K562 (cell line): Measurements from ENCODE around the gene KNSTRN.

ENCODE experiments used
- CEBPB ChIP-seq: fragments of 450-650 bp; IDR thresholded peaks from 2 replicates; pipeline ENCODE4 v1.6.1; 2016; ENCODE audit warnings: missing genetic modification characterization, missing compliant biosample characterization
- HDAC6 ChIP-seq: IDR thresholded peaks from 2 replicates; pipeline ENCODE4 v1.6.1; 2012; ENCODE audit warnings: low read depth, mild to moderate bottlenecking, control low read depth, inconsistent platforms, low read length, moderate library complexity
- MYC ChIP-seq, 2 experiments: fragments of 250-450 bp in 1 of 2; sonication (Bioruptor Pico) in 1 of 2; IDR thresholded peaks; 2 replicates each; pipeline versions ENCODE4 v1.5.1 to v1.6.1; 2012 to 2021; ENCODE audit warnings: low read depth in 2 of 2, borderline replicate concordance in 1 of 2, improper control_type of control experiment in 1 of 2, low read length in 1 of 2, mild to moderate bottlenecking in 1 of 2, moderate library complexity in 1 of 2
- POLR2A ChIP-seq: fragments of 450-650 bp; conservative IDR thresholded peaks from 2 replicates; pipeline ENCODE4 v1.6.1; 2016
- XRCC5 ChIP-seq: fragments of 200-400 bp; formaldehyde crosslinking; IDR thresholded peaks from 2 replicates; pipeline ENCODE4 v1.6.1; 2017; ENCODE audit warnings: low read depth, mild to moderate bottlenecking, low read length
- YY1 ChIP-seq, 3 experiments: IDR thresholded peaks; 2 replicates each; pipeline ENCODE4 v1.6.1; 2011; ENCODE audit warnings: low read length in 2 of 3, mild to moderate bottlenecking in 2 of 3, moderate library complexity in 2 of 3, borderline replicate concordance in 1 of 3, control low read depth in 1 of 3, low read depth in 1 of 3; ENCODE audit not compliant: insufficient read depth in 3 of 3, insufficient replicate concordance in 2 of 3, control insufficient read depth in 1 of 3, insufficient read length in 1 of 3; ENCODE audit errors: extremely low read depth in 1 of 3
- ZNF274 ChIP-seq: IDR thresholded peaks from 2 replicates; pipeline ENCODE4 v1.6.1; 2011; ENCODE audit warnings: low read depth, mild to moderate bottlenecking, low read length, moderate library complexity, borderline replicate concordance
- TF ChIP-seq, protein P1 (sequence below): fragments of 200-600 bp; sonication (generic); IDR thresholded peaks from one replicate; pipeline ENCODE4 v1.6.1; 2012; ENCODE audit warnings: mild to moderate bottlenecking, low read depth, low read length, inconsistent platforms

DNA sequence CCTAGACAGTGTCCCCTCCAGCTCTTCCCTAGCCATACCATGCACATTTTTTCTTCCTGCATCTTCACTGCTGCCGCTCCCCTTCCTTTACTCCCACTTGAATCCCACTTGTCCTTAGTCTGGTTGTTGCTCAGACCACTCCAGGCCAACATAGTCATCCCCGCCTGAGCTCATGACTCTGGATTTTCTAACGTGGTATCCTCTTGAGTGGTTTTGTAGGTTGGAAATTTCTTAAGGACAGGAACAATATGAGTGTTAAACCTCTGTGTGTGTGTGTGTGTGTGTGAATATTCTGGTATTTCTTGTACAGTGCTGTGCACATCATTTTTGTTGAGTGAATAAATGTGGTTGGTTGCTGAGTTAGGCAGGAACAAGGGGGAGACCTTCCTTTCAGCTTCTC, 61.3 kb downstream of the KNSTRN start:
- TF ChIP-seq XRCC5 (no peak), YY1 (IDR thresholded peaks at IDR 0.05; ENCODE audit: borderline replicate concordance in 1 of 3, control insufficient read depth in 1 of 3, extremely low read depth in 1 of 3, insufficient read depth in 3 of 3, insufficient read length in 1 of 3, insufficient replicate concordance in 2 of 3, low read depth in 1 of 3, low read length in 2 of 3) (no peak), ZNF274 (no peak), POLR2A (no peak), CEBPB (tag) (no peak), MYC (IDR thresholded peaks at IDR 0.05; ENCODE audit: low read depth, low read length) (no peak), MYC (CRISPR knock-in tag; IDR thresholded peaks at IDR 0.05; ENCODE audit: borderline replicate concordance, low read depth) (no peak), HDAC6 (no peak)
- TF ChIP-seq, protein P1, sequence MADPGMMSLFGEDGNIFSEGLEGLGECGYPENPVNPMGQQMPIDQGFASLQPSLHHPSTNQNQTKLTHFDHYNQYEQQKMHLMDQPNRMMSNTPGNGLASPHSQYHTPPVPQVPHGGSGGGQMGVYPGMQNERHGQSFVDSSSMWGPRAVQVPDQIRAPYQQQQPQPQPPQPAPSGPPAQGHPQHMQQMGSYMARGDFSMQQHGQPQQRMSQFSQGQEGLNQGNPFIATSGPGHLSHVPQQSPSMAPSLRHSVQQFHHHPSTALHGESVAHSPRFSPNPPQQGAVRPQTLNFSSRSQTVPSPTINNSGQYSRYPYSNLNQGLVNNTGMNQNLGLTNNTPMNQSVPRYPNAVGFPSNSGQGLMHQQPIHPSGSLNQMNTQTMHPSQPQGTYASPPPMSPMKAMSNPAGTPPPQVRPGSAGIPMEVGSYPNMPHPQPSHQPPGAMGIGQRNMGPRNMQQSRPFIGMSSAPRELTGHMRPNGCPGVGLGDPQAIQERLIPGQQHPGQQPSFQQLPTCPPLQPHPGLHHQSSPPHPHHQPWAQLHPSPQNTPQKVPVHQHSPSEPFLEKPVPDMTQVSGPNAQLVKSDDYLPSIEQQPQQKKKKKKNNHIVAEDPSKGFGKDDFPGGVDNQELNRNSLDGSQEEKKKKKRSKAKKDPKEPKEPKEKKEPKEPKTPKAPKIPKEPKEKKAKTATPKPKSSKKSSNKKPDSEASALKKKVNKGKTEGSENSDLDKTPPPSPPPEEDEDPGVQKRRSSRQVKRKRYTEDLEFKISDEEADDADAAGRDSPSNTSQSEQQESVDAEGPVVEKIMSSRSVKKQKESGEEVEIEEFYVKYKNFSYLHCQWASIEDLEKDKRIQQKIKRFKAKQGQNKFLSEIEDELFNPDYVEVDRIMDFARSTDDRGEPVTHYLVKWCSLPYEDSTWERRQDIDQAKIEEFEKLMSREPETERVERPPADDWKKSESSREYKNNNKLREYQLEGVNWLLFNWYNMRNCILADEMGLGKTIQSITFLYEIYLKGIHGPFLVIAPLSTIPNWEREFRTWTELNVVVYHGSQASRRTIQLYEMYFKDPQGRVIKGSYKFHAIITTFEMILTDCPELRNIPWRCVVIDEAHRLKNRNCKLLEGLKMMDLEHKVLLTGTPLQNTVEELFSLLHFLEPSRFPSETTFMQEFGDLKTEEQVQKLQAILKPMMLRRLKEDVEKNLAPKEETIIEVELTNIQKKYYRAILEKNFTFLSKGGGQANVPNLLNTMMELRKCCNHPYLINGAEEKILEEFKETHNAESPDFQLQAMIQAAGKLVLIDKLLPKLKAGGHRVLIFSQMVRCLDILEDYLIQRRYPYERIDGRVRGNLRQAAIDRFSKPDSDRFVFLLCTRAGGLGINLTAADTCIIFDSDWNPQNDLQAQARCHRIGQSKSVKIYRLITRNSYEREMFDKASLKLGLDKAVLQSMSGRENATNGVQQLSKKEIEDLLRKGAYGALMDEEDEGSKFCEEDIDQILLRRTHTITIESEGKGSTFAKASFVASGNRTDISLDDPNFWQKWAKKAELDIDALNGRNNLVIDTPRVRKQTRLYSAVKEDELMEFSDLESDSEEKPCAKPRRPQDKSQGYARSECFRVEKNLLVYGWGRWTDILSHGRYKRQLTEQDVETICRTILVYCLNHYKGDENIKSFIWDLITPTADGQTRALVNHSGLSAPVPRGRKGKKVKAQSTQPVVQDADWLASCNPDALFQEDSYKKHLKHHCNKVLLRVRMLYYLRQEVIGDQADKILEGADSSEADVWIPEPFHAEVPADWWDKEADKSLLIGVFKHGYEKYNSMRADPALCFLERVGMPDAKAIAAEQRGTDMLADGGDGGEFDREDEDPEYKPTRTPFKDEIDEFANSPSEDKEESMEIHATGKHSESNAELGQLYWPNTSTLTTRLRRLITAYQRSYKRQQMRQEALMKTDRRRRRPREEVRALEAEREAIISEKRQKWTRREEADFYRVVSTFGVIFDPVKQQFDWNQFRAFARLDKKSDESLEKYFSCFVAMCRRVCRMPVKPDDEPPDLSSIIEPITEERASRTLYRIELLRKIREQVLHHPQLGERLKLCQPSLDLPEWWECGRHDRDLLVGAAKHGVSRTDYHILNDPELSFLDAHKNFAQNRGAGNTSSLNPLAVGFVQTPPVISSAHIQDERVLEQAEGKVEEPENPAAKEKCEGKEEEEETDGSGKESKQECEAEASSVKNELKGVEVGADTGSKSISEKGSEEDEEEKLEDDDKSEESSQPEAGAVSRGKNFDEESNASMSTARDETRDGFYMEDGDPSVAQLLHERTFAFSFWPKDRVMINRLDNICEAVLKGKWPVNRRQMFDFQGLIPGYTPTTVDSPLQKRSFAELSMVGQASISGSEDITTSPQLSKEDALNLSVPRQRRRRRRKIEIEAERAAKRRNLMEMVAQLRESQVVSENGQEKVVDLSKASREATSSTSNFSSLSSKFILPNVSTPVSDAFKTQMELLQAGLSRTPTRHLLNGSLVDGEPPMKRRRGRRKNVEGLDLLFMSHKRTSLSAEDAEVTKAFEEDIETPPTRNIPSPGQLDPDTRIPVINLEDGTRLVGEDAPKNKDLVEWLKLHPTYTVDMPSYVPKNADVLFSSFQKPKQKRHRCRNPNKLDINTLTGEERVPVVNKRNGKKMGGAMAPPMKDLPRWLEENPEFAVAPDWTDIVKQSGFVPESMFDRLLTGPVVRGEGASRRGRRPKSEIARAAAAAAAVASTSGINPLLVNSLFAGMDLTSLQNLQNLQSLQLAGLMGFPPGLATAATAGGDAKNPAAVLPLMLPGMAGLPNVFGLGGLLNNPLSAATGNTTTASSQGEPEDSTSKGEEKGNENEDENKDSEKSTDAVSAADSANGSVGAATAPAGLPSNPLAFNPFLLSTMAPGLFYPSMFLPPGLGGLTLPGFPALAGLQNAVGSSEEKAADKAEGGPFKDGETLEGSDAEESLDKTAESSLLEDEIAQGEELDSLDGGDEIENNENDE, result no peak
